ENCODE results near the gene LRMDA.

LRMDA gene

DNA sequence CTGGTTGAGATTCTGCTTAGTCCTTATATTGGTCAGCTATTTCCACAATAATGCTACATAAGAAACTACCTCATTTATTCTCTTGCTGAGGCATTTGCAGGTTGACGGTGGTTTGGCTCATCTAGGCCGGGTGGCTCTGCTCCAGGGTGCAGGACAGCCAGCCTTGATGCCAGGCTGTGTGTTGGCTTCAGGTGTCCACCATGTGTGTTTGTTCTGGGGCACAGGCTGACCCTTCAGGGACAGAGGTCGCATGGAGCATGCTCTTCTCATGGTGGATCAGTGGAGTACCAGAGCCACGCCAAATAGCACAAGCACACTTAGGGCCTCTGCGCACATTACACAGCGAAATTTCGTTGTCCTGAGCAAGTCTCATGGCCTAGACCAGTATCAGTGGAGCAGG, 249.9 kb downstream of the LRMDA start:
- DNase-seq = no peak

DNA sequence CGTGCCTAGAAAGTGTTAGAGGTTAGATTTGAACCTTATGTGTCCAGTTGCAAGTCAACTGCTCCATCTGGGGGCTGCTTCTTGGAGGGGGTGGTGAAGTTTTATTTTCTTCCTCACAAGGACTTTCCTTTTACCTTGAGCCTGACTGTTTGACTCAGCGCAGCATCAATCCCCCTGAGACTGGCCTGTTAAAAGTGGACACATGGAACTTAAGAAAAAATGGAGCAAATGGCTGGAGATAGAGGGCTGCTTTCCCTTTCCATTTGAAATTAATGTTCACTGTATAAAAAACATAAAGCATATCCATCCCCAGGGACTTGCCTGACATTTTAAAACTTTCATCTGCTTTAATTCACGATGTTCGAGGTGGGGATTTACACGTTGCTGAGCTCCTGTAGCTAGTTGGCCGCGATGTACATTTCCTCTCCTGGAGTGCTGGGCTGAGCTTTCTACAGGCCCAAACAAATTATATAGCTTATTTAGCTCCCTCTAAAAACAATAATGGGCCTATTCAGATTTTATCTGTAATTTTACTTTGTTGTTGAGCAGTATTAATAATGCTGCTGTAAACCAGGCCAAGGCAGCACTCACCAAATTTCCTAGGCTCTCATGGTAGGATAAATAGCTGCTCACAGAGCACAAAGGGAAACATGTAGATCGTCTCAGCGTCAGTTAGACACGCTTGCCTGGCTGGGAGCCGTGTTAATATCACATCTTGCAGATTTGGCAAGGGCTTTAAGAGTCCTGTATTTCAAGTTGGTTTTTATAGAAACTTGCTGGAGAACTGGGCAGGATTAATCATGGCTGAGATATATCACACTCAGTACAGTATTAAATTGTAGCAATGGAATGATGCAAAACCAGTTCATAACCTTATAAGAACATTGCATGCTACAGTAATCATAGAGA, 251.5 kb downstream of the LRMDA start:
- no peak for DNase-seq

DNA sequence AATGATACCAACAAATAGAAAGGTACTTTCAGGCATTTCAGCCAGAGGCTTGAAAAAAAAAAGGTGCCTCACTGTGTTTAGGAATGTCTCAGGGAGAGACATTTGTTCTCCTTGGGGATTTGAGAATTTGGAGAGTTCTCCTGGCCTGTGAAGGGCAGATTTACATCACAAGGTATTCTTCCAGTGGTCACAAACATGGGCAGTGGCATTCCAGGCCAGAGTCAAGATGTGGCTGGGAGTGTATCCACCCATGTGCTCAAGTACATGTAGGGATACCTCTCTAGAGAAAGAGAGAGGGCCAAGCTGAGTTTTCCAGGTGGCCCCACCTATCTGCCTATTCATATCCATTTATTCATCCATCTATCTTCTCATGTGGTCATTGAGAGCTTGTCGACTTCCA, 253.8 kb downstream of the LRMDA start:
- no peak for DNase-seq

DNA sequence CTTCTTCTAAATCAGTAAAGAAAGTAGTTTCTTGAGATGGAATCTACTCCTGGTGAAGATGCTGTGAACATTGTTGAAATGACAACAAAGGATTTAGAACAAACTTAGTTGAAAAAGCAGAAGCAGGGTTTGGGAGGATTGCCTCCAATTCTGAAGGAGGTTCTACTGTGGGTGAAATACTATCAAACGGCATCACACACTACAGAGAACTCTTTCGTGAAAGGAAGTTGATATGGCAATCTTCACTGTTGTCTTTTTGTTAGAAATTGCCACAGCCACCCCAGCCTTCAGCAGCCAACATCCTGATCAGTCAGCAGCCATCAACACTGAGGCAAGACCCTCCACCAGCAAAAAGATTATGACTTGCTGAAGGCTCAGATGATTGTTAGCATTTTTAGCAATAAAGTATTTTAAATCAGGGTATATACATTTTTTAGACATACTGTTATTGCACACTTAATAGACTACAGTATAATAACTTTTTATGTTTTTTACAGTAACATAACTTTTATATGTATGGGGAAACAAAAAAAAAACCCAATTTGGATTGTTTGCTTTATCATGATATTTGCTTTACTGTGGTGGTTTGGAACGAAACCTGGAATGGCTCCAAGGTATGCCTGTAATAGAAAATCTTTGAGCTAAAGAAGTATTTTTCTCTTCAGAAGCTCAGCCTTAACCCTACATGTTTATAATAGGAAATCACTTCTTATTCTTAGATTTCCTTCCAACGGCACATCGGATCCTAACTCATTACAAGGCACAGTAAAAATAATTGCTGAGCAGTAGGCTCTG, 257.3 kb downstream of the LRMDA start:
- DNase-seq = no peak

DNA sequence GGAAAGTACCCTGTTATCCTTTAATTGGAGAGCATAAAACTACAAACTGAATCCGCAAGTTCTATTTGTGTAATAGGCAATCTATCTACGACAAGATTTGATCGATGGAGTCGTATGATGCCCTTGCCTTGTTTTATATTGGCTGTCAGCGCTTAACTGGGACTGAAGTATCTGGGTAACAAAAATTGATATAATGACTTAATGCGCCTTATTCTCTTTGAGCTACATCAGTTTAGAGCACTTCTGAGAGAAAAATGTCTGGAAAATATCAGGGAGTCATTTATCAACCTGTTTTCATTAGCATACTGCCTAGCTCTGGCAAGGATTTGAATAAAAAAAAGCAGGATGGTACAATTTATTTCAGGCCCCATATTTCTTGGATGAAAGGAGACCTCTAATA, 262.1 kb downstream of the LRMDA start:
- DNase-seq = no peak

DNA sequence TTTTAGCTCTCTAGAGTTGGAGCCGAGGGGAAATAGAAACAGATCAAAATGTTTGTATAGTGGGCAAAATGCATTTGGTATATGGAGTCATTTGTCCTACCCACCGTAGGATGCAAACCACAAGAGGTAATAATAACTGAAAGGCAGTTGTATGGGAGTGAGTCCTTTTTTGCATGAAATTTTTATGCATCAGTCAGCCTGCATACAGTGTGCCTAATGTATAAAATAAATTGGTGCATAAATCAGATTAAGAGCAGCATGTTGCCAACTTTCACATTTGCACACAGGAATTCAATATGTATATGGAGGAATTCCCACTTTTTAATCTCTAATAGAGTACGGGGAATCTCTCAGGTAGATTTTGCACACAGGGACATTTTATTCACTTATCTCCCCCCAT, 262.8 kb downstream of the LRMDA start:
- DNase-seq = no peak

DNA sequence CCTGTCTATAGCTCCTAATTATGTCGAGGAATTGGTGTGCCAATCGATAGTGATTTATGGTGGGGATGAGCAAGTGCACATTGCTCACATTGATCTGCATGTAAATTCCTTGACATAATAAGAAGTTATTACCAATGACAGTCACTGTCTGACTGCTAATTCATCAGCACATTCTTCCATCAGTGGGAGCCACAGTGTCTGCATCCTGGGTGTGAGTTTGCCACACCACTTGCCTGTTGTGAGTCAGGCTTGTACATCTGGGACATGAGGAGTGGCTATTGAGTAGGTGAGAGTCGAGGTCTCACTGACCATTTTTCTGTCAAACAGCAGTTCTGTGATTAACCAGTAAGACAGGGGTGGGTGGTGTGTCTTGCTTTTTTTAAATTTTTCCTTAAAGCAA, 263.4 kb downstream of the LRMDA start:
- DNase-seq = no peak

DNA sequence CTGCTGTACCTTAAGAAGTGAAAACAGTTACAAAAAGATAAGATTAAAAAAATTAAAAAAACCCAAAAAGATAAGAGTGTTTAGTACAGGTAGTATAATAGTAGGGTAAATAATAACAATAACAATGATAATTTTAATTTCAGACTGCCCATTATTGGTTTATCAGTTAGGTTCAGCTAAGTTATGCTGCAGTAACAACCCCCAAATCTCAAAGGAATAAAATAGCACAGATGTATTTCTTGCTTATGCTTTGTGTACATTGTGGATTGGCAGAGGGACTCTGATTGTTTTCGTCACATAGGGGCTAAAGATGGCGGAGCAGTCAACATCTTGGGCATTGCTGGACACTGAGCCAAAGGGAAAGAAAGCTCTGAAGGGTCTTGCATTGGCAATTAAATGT, 264.6 kb downstream of the LRMDA start:
- DNase-seq = no peak

DNA sequence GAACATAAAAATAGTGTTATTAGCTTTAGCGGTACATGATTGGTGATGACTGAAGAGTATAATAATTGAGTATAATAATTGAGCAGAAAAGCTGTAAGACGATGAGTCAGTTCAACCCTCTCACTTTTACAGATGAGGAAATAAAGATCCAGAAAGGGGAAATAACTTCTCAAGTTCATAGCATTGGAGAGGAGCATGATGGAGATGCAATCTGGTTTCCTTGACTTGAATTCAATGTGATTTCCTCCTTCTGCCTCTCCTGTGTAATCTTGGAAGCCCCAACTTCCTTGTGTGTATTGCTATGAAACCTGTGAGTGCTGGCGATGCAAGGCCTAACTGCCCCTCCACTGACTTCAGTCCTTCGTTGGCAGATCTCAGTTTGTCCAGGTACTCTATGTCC, 265.1 kb downstream of the LRMDA start:
- DNase-seq = no peak

DNA sequence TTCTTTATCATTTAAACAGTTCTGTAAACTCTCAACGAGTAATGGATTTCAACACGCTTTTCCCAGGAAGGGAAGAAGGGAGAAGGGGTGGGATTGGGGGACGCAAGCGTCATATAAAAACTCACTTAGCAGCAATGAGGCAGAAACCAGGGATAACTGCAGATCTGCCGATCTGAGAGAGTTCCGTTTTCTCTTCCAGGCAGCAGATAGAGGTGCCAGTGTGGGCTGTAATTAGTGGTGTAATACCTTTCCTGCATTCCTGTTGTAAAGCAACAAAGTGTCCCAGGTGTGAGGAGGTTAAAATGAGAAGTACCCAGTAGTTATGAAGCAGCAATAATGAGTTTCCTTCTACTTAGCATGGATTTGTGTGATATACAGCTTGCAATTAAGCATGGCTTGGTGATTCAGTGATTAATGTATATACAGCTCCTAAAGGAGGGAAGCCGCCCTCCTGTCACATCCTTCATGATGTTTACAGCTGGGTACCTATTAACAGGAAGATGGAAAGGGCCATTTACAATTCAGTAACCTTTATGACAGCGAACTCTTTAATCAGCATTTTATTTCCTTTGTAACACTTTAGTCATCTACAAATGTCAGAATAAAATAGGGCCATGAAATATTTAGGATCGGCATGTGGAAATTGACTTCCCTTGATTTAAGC, 271.9 kb downstream of the LRMDA start:
- DNase-seq = no peak

DNA sequence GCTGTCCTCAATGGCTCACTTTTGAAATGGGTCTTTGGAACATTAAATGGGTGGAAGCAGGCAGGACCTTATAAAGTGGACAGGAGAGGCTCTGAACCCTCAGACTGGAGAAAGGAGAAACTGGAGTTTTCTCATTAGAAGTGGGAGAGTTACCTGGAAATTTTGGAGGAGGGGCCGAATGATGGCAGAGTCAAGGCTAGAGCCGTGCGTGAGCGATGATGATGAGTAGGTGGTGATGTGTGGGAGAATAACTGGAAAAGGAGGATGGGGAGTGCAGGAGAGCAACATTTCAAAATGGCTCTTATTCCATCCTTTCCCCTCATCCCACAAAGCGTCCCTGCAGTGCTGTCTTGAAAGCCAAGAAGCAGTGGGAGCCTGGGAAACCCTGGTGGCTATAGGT, 274.0 kb downstream of the LRMDA start:
- DNase-seq = no peak

DNA sequence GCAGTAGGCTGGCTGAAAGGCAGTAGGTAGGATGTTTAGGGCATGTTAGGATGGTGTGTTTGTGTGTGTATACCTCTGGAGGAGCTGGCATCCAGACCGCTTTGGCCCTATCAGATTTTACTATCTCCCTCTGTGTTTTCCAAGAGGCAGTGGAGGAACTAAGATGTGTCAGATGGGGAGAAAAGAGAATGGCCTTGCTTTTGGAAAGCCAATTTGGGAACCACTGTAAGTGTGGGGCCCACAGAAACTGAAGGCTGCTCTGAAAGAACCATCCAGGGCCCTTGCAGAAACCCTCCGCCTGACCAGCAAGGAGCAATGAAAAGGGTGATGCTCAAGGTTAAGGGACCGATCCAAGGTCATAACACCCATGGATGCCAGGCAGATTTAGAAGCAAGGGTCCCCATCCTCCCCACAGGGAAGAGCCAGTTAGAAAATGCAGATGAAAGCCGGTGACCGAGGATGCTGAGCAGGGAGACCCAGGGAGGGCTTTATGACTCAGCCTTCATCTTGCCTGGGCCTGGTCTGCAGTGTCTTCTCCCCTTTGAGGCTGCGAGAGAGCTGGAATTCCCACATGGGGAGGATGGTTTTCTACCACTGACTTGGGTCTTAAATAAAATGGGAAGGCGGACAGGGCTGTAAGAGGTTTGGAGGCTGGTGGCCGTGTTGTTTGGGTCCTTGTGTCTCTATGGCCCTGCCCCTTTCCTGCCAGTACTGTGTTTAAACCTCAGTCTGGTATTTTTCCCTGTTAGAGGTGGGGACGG, 275.8 kb downstream of the LRMDA start:
- DNase-seq = no peak

DNA sequence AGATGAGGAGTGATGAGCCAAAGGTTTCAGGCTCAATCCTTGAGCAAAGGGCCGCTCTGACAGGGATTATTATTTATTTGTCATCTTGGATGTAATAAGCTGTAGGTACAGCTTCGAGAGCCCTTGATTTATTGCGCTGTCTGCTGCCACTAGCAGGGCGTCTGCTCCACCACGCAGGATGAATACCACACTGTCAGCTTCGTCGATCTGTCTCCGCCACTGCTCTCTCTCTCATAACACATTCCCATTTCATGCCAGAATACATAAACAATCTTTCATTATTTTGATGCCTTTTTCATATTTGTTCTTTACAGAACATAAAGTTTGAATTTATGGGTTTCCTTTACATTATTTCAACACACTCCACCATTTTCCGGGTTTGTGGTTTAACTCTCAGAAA, 276.6 kb downstream of the LRMDA start:
- peak; percentile 63 for DNase-seq

DNA sequence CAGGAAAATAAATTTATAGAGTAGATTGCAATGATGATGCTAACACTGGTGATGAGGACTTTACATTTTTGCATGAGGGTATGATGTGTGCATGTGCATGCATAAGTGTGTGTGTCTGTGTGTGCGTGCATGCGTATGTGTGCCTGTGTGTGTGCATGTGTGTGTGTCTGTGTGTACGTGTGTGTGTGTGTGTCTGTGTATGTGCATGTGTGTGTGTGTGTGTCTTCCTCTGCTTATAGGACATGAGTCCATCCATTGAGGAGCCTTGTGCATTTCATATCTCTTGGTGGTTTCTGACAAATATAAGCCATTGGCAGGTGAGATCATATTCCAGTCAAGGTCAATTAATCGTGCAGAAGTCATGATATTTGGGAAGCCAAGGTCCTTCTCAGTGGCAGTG, 277.8 kb downstream of the LRMDA start:
- DNase-seq = no peak

DNA sequence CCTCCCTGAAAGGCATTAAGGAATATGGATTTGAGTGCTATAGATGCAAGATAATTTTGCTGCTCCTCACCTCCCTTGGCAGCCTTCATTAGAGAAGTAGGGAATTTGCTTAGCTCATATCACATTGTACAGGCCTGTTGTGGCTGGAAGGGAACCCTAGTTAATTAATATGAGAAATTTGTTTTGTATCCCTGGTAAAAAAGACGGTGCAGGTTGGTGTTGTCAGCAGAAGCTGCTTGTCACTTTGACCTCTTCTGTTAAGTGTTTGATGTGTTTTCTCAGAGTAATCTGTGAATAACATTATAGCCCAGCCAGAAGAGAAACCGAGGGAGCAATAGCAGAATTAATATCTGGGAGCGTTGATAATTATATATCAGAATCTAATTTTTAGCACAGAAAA, 278.4 kb downstream of the LRMDA start:
- DNase-seq = no peak

DNA sequence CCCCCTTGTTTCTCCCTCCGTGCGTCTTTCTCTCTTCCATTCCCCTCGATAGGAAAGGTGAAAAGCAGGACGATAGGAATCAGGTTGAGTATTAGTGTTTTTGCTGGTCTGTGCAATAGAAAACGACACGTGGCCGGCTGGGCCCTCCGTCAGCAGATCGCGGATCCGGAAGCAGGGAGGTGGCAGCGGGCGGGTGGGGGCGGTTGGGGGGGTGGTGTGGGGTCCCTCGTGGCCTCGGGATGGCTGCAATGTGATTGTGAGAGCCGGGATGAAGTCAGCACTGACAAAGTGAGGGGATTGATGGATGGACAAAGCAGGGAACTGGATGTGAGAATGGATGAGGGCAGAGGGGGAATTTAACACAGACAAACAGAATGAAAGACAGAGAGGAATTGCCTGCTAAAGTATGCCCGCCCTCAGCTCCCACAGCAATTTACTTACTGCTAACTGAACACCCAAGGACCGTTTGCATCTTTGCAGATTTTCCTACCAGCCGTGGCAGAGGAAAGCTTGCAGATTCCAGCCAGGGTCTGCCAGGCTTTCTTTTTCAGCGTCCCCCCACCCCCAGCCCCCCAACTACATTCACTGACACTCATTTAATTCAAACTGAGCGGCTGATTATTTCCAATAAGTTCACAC, 280.9 kb downstream of the LRMDA start:
- DNase-seq = no peak

DNA sequence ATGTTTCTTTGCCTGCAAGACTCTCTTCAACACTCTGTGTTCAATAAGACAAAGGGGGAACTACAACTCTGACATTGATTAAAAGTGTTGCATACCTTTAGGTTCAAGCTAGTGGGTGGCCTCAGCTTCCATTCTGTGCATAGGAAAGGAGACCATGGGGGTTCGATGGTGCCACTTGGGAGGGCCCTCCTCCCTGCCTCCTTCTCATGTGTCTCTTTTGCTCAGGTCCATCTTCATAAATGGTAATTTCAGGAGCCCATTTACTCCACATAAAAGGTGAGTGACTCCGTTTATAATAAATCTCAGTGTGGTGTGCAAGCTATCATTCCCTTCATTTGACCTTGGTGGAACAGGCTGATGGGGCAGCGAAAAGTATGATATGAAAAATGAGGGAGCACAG, 285.1 kb downstream of the LRMDA start:
- no peak for DNase-seq

DNA sequence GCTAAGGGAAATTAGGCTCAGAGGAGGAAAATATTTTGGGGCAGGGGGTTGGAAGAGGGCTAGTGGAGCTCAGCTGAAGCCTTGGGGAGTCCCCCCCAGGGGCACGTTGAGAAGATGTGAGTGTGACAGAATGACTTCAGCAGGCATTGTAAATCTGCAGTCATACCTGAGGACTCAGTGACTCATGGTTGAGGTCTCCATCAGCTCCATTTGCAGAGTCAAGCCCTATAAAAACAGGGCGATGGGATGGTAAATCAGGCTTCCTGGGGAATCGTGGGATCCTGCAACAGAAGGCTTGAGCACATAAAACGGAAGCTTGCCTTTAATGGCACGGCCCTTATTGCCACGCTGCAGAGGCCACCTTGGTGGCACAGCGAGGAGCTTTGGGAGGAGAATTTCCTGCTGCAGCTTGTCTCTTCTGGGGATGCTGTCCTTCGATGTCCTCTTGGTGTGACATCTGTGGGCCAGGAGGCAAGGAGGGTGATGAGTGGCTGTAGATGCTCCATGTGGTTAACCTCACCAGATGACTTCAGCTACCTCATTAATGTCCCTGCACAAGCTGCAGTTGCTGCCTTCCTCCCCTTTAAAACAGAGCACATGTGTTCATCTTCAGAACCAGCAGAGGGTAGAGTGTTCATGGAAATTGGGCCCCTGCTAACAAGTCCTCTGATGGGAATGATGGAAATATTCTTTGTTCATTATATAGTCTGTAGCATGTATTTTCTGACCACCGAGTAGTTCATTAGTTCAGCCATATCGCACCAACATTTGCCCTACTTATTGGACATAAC, 285.9 kb downstream of the LRMDA start:
- peak; percentile 17 for DNase-seq

DNA sequence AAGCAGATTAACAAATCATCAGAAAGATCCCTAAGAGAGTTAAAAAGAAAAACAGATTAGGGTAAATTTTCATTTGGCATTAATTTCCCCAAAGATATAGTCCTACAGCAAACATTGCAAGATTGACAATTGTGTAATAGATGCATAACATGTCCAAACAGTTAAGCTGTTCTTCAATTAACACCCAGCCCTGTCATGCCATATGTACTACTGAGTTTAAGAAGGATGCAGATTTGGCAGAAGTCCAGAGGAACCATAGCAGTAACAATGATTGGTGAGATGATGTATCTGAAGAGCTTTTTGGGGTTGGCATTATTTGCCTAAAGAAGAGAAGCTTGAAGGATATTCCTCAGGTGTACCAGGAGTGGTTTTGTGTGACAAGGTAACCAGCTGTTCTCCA, 287.6 kb downstream of the LRMDA start:
- DNase-seq = no peak

DNA sequence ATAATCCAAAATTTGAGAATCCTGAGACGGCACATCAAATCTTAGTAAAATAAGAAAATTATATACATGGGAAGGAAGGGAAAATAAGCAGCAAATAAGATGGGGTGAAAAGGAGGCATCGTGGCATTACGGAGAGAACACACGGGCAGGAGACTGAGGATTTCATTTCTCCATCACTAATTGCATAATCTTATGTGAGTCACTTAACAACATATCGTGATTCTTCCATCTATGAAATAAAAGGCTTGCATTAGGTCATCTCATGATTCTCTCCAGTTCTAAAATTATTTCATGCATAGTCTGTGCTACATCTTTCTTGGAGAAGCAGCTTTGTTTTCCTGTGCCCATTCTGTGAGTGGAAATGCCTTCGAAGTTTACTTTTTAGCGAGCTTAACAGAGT, 288.7 kb downstream of the LRMDA start:
- peak; percentile 6 for DNase-seq

DNA sequence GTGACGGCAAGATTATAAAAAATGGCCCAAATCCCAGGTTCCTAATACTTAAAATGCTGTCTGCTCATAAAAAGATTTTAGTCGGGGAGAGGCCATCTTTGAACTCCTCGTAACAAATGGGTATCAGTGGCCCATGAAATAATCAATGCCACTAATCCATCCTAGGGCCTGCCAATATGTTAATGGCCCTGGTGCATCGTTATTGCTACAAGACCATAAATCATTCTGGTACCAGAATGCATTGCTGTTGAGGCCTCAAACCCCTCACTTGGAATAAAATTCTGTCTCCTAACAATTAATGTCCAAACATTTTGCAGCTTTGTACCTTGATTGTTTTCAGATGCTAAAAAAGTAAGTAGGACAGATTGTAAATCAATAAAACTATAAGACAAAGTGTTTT, 290.6 kb downstream of the LRMDA start:
- no peak for DNase-seq

All from fibroblast of skin of abdomen (primary cell).